ENCODE measurements around the gene EVL. TPM values are rescaled to one million over a fixed set of nuclear protein-coding genes. Genes with fewer than 3 reads are reported as not detected.

Gene EVL
- total and polyA plus RNA-seq, 2 of the 8 experiments (the other 6 are each of a cell fraction or from before 2014, with no cell fraction given), result 30.7 to 64.6 TPM

DNA sequence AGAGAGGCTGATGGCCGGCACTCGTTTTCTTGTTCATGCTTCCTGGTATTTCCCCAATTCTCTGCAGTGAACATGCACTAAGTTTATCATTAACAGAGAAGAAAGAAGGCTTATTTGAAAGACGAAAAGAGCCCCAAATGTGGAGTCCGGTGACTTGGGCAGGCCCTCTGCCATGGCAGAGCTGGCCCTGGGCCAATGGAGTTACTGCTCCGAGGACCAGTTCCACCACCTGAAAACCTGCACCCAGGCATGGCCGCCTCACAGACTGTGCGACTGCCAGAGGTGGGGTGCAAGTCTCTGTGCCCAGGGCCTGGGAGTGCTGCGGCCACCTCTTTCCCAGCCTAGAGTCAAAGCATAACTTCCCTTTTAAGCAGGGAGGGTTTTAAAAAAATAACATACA is 69.4 kb downstream of the EVL start:
- H2BK15ac ChIP-seq (ENCODE audit: low read length), result no peak overlapping the region
- H4K8ac ChIP-seq (ENCODE audit: extremely low read depth, insufficient read depth, low read length), result no peak overlapping the region
- no peak overlapping the region for H3K56ac ChIP-seq (replicated peaks; ENCODE audit: insufficient read length, low read depth, low read length)
- POLR2A ChIA-PET (ENCODE audit: partially characterized antibody), result interaction anchor here (1.5 kb wide), 1 partner anchor 18 kb away, joined by 3 read pairs; no protein-coding TSS in a partner anchor
- no peak overlapping the region for H2AFZ ChIP-seq (ENCODE audit: low read length)
- H3K23ac ChIP-seq (ENCODE audit: insufficient read length), result no peak overlapping the region
- no peak overlapping the region for H3K4me3 ChIP-seq (ENCODE audit: extremely low read depth in 1 of 4, insufficient read depth in 2 of 4, low read depth in 3 of 4, low read length in 4 of 4)
- no peaks in the 10 kb centered on the region for H3K79me2 ChIP-seq (ENCODE audit: control insufficient read depth in 1 of 2, insufficient read depth in 2 of 2, low read length in 2 of 2)
- H2BK12ac ChIP-seq (ENCODE audit: low read depth, low read length), result no peak overlapping the region
- no peak overlapping the region for H3K18ac ChIP-seq (ENCODE audit: extremely low read depth, low read length)
- peaks cover 0 to 2% of the 10 kb centered on the region in 2 experiments for H4K20me1 ChIP-seq (replicated peaks in 1 of 2; ENCODE audit: control insufficient read depth in 1 of 2, insufficient read depth in 2 of 2, low read length in 2 of 2)
- H3K36me3 ChIP-seq (ENCODE audit: control insufficient read depth in 2 of 4, insufficient read depth in 4 of 4, low read length in 3 of 4), result no peaks in the 10 kb centered on the region; a peak in 2 of 8 replicates
- peaks cover 0 to 8% (median 6%) of the 10 kb centered on the region in 4 experiments; a peak in 4 of 7 replicates for H3K4me1 ChIP-seq (replicated peaks in 1 of 4; ENCODE audit: control insufficient read depth in 3 of 4, insufficient read depth in 4 of 4, low read length in 3 of 4)
- 88% methylated on average over 8 of the region's 8 CpGs; no CpG with 5 or more reads in 1 of the 2 experiments for WGBS, 2 experiments (ENCODE audit: extremely low coverage in 1 of 2, insufficient coverage in 1 of 2, insufficient read length in 1 of 2, insufficient replicate concordance in 2 of 2, low coverage in 1 of 2, low lambda C conversion rate in 2 of 2, missing lambda C conversion rate in 1 of 2)
- H2BK20ac ChIP-seq (ENCODE audit: low read length), result no peak overlapping the region
- no peak overlapping the region for H2AK5ac ChIP-seq (ENCODE audit: low read depth, low read length)
- no peak overlapping the region for H2BK120ac ChIP-seq (replicated peaks; ENCODE audit: low read depth, low read length)
- no peak for DNase-seq (ENCODE audit: low read depth in 1 of 2, low spot score in 2 of 2)
- no peak overlapping the region for H4K91ac ChIP-seq (replicated peaks; ENCODE audit: insufficient read length, low read length)
- peaks cover 2% of the 10 kb centered on the region; the same call in 1 of the 2 replicates for H3K79me1 ChIP-seq (ENCODE audit: low read depth, low read length)
- no peak for FAIRE-seq
- H3K9me3 ChIP-seq (ENCODE audit: insufficient read depth in 2 of 2, low read depth in 1 of 2, low read length in 1 of 2), result no peaks in the 10 kb centered on the region
- H2BK5ac ChIP-seq (ENCODE audit: low read depth, low read length), result no peak overlapping the region
- H3K4me2 ChIP-seq (ENCODE audit: insufficient read depth in 1 of 2, low read depth in 2 of 2, low read length in 2 of 2), result no peak overlapping the region
- H3K23me2 ChIP-seq (ENCODE audit: low read depth, low read length), result no peaks in the 10 kb centered on the region
- H3K14ac ChIP-seq (ENCODE audit: insufficient read length), result no peak overlapping the region
- H3K9ac ChIP-seq (replicated peaks in 1 of 4; ENCODE audit: extremely low read depth in 1 of 4, low read depth in 3 of 4, low read length in 3 of 4), result no peak overlapping the region
- no peak overlapping the region for H4K5ac ChIP-seq (ENCODE audit: insufficient read length, low read depth, low read length)
- CTCF ChIA-PET (ENCODE audit: partially characterized antibody), result interaction anchor here (0.9 to 22.9 kb wide), 5 partner anchors 9 to 59 kb away, joined by 3 to 307 read pairs (median 7); partner anchors contain the start of gene DEGS2
- H3K27ac ChIP-seq (ENCODE audit: low read depth, low read length), result no peak overlapping the region
- H3K27me3 ChIP-seq (replicated peaks in 1 of 4; ENCODE audit: control insufficient read depth in 3 of 4, extremely low read depth in 1 of 4, insufficient read depth in 3 of 4, low read length in 3 of 4), result no peaks in the 10 kb centered on the region; a peak in 1 of 7 replicates
- H3K4ac ChIP-seq (replicated peaks; ENCODE audit: insufficient read length, low read depth, low read length), result no peak overlapping the region
- TF ChIP-seq YY1 (IDR thresholded peaks at IDR 0.05; ENCODE audit: low read depth, low read length) (no peak), BRCA1 (IDR thresholded peaks at IDR 0.05; ENCODE audit: low read depth, low read length) (no peak), ZNF274 (IDR thresholded peaks at IDR 0.05; ENCODE audit: borderline replicate concordance, extremely low read depth, low read length) (no peak), HDAC6 (IDR thresholded peaks at IDR 0.05; ENCODE audit: low read depth, low read length) (no peak), CBX8 (IDR thresholded peaks at IDR 0.05; ENCODE audit: borderline replicate concordance, low read depth, low read length) (no peak), CHD1 (IDR thresholded peaks at IDR 0.05; ENCODE audit: low read depth, low read length) (no peak)

Data from H1 (cell line).